Measurements from ENCODE around the gene C17orf78. TPM values are rescaled to one million over a fixed set of nuclear protein-coding genes. Genes with fewer than 3 reads are reported as not detected.

C17orf78 gene
- total RNA-seq, 6 experiments from 2014 or later: not detected

DNA sequence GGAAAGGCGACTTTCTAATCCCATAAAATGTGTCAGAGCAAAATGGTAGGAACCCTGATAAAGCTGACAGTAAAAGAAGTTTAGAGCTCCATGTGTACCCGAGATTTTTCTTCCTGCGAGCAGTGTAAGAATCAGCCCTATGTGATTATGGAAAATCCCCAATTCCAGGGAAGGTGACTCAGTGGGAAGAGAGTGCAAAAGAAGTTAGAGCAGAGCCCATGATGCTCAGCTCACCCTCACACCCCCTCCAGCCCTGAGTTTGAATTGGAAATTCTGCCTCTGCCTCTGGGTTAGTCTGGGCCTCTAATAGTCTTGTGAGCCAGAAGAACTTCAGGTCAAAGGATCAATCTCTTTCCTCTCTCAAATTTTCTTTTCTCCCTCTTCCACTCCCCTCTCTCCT is 12.5 kb downstream of the C17orf78 start:
- H3K27ac Mint-ChIP-seq: peak overlapping the region; percentile 66
- no peaks in the 10 kb centered on the region for H3K36me3 Mint-ChIP-seq (ENCODE audit: low read depth)
- TF ChIP-seq, protein P1, sequence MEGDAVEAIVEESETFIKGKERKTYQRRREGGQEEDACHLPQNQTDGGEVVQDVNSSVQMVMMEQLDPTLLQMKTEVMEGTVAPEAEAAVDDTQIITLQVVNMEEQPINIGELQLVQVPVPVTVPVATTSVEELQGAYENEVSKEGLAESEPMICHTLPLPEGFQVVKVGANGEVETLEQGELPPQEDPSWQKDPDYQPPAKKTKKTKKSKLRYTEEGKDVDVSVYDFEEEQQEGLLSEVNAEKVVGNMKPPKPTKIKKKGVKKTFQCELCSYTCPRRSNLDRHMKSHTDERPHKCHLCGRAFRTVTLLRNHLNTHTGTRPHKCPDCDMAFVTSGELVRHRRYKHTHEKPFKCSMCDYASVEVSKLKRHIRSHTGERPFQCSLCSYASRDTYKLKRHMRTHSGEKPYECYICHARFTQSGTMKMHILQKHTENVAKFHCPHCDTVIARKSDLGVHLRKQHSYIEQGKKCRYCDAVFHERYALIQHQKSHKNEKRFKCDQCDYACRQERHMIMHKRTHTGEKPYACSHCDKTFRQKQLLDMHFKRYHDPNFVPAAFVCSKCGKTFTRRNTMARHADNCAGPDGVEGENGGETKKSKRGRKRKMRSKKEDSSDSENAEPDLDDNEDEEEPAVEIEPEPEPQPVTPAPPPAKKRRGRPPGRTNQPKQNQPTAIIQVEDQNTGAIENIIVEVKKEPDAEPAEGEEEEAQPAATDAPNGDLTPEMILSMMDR (IDR thresholded peaks at IDR 0.05): no peak
- H3K9me3 Mint-ChIP-seq: no peaks in the 10 kb centered on the region
- peaks cover 43% of the 10 kb centered on the region for H3K4me1 Mint-ChIP-seq (ENCODE audit: low read depth)
- peak; percentile 16 for DNase-seq
- no peak overlapping the region for H3K4me3 Mint-ChIP-seq
- no peaks in the 10 kb centered on the region for H3K27me3 Mint-ChIP-seq (ENCODE audit: insufficient read depth)

DNA sequence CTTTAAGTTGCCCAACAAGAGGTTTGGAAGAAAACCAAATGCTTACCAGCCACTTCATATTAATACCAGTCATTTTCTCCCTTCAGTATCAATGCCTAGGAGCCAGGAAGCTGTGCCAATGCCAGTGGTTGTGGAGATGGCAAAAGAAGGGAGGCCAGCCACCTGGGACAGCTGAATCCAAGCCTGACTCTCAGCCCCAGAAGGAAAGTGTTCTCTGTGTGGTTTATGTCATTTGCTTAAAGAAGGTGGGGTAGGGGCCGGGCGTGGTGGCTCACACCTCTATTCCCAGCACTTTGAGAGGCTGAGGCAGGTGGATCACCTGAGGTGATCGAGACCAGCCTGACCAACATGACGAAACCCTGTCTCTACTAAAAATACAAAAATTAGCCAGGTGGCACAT is 13.4 kb downstream of the C17orf78 start:
- no peak overlapping the region for H3K27ac Mint-ChIP-seq
- no peaks in the 10 kb centered on the region for H3K27me3 Mint-ChIP-seq (ENCODE audit: insufficient read depth)
- H3K36me3 Mint-ChIP-seq (ENCODE audit: low read depth): no peaks in the 10 kb centered on the region
- peaks cover 41% of the 10 kb centered on the region for H3K4me1 Mint-ChIP-seq (ENCODE audit: low read depth)
- DNase-seq: no peak
- no peak overlapping the region for H3K4me3 Mint-ChIP-seq
- TF ChIP-seq, protein P1 (IDR thresholded peaks at IDR 0.05): no peak
- H3K9me3 Mint-ChIP-seq: no peaks in the 10 kb centered on the region

- Mint-ChIP-seq H3K4me3 (no peak overlapping the region; the same call in 1 of the 2 replicates), H3K27me3 (ENCODE audit: insufficient read depth) (no peaks in the 10 kb centered on the region), H3K4me1 (ENCODE audit: low read depth) (peaks cover 32% of the 10 kb centered on the region), H3K27ac (no peak overlapping the region), H3K9me3 (no peaks in the 10 kb centered on the region), H3K36me3 (ENCODE audit: low read depth) (no peaks in the 10 kb centered on the region)
- no peak for DNase-seq
- TF ChIP-seq, protein P1 (IDR thresholded peaks at IDR 0.05): no peak
Measured at GRCh38 chr17:37391146-37391545, 15.4 kb downstream of the C17orf78 start.

DNA sequence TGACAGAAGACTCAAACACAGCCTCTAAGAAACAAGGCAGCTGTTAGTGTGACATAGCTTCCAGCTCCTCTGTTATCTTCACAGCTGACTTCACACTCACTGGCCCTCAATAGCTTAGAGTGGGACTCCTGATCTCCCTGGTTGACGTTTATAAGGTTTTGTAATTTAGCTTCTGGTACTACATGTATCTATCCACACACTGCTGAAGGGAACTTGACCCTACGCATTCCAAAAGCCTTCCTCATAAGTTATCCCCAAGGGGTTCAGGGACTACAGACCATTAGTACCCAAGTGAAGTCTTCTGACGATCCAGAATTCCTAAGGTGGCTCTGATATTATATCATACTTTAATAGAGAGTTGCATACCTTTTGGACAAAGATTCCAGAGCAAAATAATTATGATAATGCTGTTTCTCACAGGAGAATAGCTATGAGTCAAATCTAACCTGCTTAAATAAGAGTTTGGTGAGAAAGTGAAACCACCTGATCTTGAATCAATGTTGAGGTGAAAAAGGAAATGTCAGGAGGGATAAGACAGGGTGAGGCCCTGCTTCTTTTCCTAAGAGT is 16.3 kb downstream of the C17orf78 start:
- Mint-ChIP-seq H3K27me3 (ENCODE audit: insufficient read depth) (no peaks in the 10 kb centered on the region), H3K4me1 (ENCODE audit: low read depth) (peaks cover 32% of the 10 kb centered on the region)

DNA sequence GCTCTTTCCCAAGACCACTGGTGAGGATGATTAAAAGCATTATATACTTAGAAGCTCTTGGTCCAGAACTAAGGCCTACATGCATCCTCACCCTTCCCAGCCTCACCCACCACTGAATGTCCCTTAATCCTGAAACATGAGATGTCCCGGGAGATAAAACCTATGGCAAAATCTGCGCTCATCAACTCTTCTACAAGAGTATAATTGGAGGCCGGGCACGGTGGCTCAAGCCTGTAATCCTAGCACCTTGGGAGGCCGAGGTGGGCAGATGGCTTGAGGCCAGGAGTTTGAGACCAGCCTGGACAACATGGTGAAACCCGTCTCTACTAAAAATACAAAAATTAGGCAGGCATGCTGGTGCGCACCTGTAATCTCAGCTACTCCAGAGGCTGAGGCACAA is 17.6 kb downstream of the C17orf78 start:
- TF ChIP-seq, protein P1 (IDR thresholded peaks at IDR 0.05): no peak
- no peak for DNase-seq
- Mint-ChIP-seq H3K9me3 (no peaks in the 10 kb centered on the region), H3K27ac (no peak overlapping the region), H3K4me3 (no peak overlapping the region), H3K27me3 (ENCODE audit: insufficient read depth) (no peaks in the 10 kb centered on the region; the same call in 1 of the 2 replicates), H3K36me3 (ENCODE audit: low read depth) (no peaks in the 10 kb centered on the region), H3K4me1 (ENCODE audit: low read depth) (peaks cover 29% of the 10 kb centered on the region)

More for the DNA sequence above, 16.3 kb downstream of the C17orf78 start:
- Mint-ChIP-seq H3K36me3 (ENCODE audit: low read depth) (no peaks in the 10 kb centered on the region), H3K27ac (peak overlapping the region; percentile 55), H3K4me3 (peak overlapping the region; percentile 66), H3K9me3 (no peaks in the 10 kb centered on the region)
- DNase-seq: peak; percentile 63
- TF ChIP-seq, protein P1 (IDR thresholded peaks at IDR 0.05): no peak
